NCI-H2107 treated with DMSO at 0.1 percent for 48 hours (cell line): Measurements from ENCODE around the gene NSUN7.
A peak's percentile ranks its signal among the peaks of the same experiment; 100 is the strongest.

Experiments used
- DNase-seq: peaks from one replicate; lab custom pipeline; 2025; ENCODE audit not compliant: unreplicated experiment; lab: John Stamatoyannopoulos, UW

The NSUN7 gene

DNA sequence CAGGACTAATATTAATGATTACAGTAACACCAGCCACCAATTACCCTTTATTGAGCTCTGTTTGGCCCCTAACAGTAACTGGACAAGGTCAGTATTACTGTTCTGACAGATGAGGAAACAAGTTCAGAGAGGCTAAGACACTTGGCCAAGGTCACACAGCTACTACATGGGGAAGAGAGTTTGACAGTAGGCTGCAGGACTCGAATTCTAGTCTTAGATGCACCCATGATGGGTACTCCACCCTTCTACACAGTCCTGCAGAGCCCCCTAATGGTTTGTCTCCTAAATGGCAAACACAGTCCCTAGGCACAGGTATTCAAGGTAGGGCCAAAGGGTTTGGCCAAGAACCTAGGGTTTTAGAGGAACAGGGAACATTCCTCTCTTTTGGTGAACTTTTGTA is 93.9 kb downstream of the NSUN7 start:
- no peak for DNase-seq

DNA sequence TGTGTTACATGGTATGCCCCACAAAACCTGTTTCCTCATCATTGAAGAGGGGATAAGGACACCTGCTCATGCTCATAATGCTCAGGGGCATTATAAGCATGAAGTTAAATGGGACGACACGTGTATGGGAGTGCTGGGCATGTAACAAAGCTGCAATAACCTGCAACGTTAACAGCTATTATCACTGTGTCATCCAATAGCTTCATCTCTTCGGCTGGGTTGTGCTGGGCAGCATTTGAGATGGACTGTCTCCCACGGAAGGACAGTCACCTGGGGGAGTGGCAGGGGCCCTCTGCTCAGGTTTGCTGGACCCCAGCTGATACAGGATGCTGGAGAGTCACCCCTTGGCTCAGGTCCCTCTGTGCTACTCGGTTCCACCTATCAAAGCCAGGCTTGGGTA is 94.5 kb downstream of the NSUN7 start:
- no peak for DNase-seq

DNA sequence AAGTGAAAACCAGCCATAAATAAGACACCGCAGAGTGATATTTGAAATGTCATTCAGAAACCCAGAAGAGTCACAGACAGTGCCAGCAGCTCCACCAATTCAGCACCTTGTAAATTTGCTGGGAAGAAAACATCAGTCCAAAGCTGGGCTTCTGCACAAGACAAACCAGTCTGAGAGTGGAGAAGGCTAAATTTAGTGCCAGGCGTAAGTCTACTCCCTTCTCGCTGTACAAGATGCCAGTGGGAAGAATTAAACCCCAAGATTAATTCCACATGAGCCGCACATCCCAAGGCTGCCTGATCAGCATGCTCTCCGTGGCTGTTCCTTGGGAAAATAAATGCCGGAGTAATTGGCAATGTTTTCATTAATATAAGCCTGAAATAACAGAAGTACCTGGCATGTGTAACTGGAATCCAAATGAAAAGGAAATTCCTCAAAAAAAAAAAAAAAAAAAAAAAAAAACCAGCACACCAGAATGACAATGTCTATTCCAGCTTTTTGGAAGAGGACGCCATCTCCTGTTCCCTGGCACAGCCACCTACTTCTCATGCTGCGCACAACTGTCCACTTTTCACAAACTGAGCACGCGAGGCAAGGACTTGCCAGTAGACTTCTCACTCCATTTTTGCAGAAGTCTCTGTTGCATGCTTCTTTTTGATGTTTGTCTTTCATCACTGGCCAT is 95.5 kb downstream of the NSUN7 start:
- no peak for DNase-seq

DNA sequence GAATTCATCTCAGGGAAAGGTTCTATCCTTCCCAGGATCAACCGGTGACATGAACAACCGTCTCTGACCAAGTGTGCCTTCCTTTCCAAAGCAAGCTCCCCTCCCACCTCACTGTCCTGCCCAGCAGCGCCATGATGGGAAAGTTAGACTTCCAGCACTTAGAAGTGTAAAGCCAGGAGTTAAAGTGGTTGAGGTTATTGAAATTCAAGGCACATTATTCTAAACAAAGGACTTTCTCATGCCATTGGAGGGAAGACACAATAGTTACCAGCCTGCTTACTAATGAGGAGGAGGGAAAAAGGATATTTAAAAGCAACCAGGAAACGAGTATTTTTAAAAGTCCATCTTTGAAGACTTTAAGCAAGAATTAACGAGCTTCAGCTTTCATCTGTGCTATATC is 96.8 kb downstream of the NSUN7 start:
- DNase-seq = no peak

DNA sequence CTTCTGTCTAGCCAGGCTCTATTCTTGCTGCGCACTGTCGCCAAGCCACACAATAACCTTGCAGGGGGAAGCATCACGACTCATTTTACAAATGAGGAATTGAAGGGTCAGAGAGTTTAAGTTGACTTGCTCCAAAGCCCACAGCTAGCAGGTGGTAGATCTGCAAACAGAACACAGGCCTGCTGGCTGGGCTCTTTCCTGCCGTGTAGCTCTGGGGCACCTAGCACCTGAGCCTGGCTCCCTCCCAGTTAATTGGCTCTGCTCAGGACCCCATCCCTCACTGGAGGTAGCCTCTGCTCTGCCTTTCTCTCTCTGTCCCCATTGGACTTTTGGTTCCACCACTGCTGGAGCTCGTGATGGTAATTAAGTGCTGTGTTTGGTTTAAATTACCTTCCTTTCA is 98.5 kb downstream of the NSUN7 start:
- peak; percentile 22 for DNase-seq

DNA sequence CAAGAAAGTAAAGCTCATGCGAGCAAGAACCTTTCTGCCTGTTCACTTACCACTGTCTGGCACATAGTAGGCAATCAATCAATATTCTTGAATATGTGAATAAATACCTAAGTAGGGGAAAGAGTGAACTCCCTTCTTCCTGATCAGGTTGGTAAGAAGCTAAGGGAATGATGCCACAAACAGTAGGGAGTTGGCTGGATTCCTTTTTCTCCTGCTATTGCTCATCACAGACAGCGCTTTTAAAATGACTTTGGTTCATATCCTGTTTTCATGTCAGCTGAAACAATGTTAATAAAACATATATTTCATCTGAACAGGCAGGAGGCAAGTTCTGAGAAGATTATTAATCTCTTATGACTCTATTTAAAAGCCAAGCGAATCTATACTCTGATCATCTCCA is 99.2 kb downstream of the NSUN7 start:
- DNase-seq = no peak

DNA sequence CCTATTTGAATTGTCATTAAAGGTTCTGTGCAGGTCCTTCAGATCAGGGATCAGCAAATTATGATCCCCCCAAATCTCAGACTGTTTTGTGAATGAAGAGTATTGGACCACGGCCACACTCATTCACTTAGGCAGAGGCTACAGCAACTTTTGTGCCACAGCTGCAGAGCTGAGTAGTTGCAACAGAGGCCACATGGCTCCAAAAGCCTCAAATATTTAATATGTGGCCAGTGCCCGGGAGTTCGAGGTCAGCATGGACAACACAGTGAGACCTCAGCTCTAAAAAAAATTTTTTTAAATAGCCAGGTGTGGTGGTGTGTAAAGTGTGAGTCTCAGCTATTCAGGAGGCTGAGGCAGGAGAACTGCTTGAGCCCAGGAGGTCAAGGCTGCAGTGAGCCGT is 100.7 kb downstream of the NSUN7 start:
- DNase-seq = no peak

DNA sequence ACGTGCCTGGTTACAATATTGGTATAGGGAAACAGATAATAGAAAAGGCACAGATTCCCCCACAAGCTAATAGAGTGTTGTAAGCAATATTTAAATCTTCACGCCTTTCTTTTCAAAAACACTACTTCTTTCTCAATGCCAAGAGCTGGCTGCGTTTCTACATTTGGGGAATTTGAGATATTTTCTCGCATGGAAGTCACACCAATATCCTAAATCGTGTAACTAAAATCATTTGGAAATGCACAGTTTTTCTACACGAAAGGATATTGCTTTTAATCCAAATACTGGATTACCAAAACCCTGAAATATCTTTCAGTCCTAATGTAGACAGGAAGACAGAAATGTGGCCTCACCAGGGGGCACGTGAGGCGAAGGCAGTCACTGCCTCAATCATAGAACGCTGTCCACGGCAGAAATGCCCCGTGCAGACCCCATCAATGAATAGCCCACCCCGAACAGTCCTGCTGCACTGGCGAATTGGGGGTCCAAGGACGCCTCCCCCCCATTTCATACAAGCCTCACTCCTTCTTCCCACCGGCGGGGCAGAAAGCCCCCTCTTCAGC is 106.6 kb downstream of the NSUN7 start:
- DNase-seq = no peak

DNA sequence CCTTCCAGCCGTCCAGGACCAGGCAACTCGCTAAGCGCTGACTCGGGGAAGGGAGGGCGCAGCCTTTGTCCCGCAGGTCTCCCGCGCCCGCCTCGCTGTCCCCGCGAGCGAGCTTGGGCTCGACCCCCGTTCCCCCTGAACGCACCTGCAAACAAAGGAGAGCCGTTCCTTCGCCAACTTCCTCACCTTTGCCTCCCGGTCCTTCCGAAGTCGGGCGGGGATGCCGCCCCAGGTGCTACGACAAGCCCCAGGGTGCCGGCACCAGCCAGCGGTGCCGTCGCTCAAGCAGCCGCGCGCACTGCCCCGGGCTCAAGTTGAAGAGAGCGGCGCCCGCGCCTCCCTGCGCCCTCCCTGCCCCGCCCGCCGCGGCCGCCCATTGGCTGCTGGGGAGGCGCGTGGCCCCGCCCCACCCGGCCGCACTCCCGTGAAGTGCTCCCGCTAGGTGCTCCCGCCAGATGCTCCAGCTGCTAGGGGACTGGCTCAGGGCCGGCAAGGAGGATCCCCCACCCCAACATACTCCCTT is 107.1 kb downstream of the NSUN7 start:
- DNase-seq = peak; percentile 17

DNA sequence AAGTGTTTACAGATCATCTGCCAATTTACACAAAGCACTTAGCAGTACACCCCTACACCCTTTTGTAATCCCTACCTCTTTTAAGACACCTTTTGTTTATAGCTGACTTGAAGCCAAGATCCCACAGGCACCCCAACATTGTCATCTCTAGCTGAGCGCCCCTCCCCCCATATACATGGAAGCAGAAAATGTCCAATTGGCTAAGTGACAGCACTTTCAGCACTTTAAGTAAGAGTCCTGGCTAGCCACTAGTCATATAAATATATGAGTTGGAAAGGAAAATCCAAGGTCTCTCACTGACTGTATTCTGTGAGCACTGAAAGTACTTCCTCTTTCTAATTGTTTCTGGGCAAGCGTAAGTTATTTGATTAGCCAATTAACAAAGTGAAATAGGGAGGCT is 108.2 kb downstream of the NSUN7 start:
- DNase-seq = no peak

DNA sequence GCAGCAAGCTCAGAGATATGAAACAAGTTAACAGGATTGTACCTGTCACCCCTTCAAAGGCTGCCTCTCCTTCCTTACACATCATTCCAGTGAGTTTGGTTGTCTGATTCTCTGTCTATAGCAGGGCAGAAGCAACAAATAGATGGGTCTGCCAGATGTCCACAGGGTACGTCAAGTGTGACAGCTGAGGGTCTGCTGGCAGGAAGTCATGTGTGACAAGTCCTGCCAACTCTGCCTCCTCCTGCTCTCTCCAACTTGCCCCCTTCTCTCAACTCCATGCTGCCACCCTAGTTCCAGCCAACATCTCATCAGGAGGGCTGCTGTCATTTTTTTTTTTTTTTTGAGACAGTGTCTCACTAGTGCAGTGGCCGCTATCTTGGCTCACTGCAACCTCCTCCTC is 109.2 kb downstream of the NSUN7 start:
- DNase-seq = no peak
